AG04450 (cell line): ENCODE measurements around the gene ARHGAP9. TPM values are rescaled to one million over a fixed set of nuclear protein-coding genes. Genes with fewer than 3 reads are reported as not detected.

Experiments
- CTCF ChIA-PET: fragments of 300-600, 350-600 bp; formaldehyde crosslinking; extraction: SDS; loops from one replicate; lab custom pipeline; 2022; ENCODE audit warnings: antibody characterized with exemption, inconsistent platforms; lab: Charles Lee
- POLR2A ChIA-PET: fragments of 350-600 bp; formaldehyde crosslinking; extraction: SDS; loops from one replicate; lab custom pipeline; 2021; ENCODE audit warnings: antibody characterized with exemption, inconsistent platforms; lab: Yijun Ruan, JAX
- DNase-seq: peaks from one replicate; pipeline ENCODE4 v3.0.0-alpha.2; 2011; ENCODE audit warnings: low read depth, low spot score
- H3K27ac ChIP-seq: one replicate; pipeline ENCODE4 v1.5.1; 2012; ENCODE audit warnings: low read depth, low read length, control low read depth
- H3K27me3 ChIP-seq: one replicate; pipeline ENCODE4 v1.6.0; 2012; ENCODE audit warnings: low read length; ENCODE audit not compliant: control insufficient read depth, insufficient read depth
- H3K4me3 ChIP-seq: 2 replicates; pipeline ENCODE4 v1.5.1; 2011; ENCODE audit warnings: mild to moderate bottlenecking, low read depth, low read length, control low read depth
- H3K9me3 ChIP-seq: 2 replicates; pipeline ENCODE4 v1.5.1; 2012; ENCODE audit warnings: low read length; ENCODE audit not compliant: control insufficient read depth, insufficient read depth
- polyA plus RNA-seq: library from polyadenylated mRNA; depleted of rRNA; stranded (reverse); fragments of >200 nt; gene quantifications from 2 replicates; pipeline ENCODE4 v1.2.3, GENCODE V29; 2011
- TF ChIP-seq, protein P1 (sequence below): IDR thresholded peaks from 2 replicates; pipeline ENCODE4 v1.5.1; 2011; ENCODE audit warnings: low read depth, low read length, control low read depth, inconsistent platforms

ARHGAP9 gene
- polyA plus RNA-seq, 1 experiment = 1.2 TPM

- Histone ChIP-seq H3K27me3 (peaks cover 44% of the 10 kb centered on the region), H3K27ac (no peak overlapping the region), H3K9me3 (no peaks in the 10 kb centered on the region; the same call in 1 of the 2 replicates), H3K4me3 (peak overlapping the region; percentile 36)
- no peak for DNase-seq
- POLR2A ChIA-PET = no interaction called here
- TF ChIP-seq, protein P1, sequence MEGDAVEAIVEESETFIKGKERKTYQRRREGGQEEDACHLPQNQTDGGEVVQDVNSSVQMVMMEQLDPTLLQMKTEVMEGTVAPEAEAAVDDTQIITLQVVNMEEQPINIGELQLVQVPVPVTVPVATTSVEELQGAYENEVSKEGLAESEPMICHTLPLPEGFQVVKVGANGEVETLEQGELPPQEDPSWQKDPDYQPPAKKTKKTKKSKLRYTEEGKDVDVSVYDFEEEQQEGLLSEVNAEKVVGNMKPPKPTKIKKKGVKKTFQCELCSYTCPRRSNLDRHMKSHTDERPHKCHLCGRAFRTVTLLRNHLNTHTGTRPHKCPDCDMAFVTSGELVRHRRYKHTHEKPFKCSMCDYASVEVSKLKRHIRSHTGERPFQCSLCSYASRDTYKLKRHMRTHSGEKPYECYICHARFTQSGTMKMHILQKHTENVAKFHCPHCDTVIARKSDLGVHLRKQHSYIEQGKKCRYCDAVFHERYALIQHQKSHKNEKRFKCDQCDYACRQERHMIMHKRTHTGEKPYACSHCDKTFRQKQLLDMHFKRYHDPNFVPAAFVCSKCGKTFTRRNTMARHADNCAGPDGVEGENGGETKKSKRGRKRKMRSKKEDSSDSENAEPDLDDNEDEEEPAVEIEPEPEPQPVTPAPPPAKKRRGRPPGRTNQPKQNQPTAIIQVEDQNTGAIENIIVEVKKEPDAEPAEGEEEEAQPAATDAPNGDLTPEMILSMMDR = peak; percentile 25
- CTCF ChIA-PET = interaction anchor here (1.3 kb wide), 1 partner anchor 17 kb away, joined by 5 read pairs; the partner anchor contains the start of gene GLI1
Observed at GRCh38 chr12:57476162-57476992, 3.3 kb downstream of the ARHGAP9 start.

GRCh38 chr12:57475271-57476161 is 4.2 kb downstream of the ARHGAP9 start:
- CTCF ChIA-PET = interaction anchor here (0.6 to 2.7 kb wide), 3 partner anchors 13 to 42 kb away, joined by 6 to 14 read pairs (median 9); partner anchors contain the start of gene GLI1

DNA sequence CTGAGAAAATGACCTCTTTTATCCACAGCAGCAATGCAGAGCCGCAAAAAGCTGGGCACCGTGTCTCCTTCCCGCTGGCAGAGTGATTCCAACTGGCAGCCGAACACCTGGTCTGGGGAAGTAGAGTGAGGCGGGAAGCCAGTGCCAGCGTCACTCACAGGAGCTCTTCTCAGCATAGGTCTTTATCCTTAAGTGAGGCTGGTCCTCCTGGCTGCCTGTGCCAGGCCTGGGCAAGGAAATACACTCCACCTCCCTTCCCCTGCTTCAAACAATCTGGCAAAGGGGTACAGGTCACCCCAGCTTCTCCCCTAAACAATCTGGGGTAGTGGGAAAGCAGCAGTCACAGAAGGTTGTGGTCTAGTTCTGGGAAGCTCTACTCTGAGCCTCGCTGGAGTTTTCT is 4.8 kb downstream of the ARHGAP9 start:
- H3K9me3 ChIP-seq = no peaks in the 10 kb centered on the region; the same call in 1 of the 2 replicates
- TF ChIP-seq, protein P1 = no peak
- H3K4me3 ChIP-seq = no peak overlapping the region
- H3K27ac ChIP-seq = no peak overlapping the region
- DNase-seq = no peak
- ChIA-PET CTCF (interaction anchor here (1.9 to 2.7 kb wide), 2 partner anchors 12 to 16 kb away, joined by 9 to 14 read pairs; partner anchors contain the start of gene GLI1), POLR2A (interaction anchor here (0.9 kb wide), 1 partner anchor 45 kb away, joined by 4 read pairs; the partner anchor contains the start of gene DDIT3)
- peaks cover 42% of the 10 kb centered on the region for H3K27me3 ChIP-seq

More at GRCh38 chr12:57475271-57476161, 4.2 kb downstream of the ARHGAP9 start:
- H3K27me3 ChIP-seq = peaks cover 42% of the 10 kb centered on the region
- H3K4me3 ChIP-seq = peak overlapping the region; percentile 36
- no peaks in the 10 kb centered on the region; the same call in 1 of the 2 replicates for H3K9me3 ChIP-seq
- no peak for DNase-seq
- POLR2A ChIA-PET = interaction anchor here (0.6 to 0.9 kb wide), 2 partner anchors 44 to 363 kb away, joined by 4 to 5 read pairs; partner anchors contain the start of gene DDIT3
- TF ChIP-seq, protein P1 = no peak
- no peak overlapping the region for H3K27ac ChIP-seq

DNA sequence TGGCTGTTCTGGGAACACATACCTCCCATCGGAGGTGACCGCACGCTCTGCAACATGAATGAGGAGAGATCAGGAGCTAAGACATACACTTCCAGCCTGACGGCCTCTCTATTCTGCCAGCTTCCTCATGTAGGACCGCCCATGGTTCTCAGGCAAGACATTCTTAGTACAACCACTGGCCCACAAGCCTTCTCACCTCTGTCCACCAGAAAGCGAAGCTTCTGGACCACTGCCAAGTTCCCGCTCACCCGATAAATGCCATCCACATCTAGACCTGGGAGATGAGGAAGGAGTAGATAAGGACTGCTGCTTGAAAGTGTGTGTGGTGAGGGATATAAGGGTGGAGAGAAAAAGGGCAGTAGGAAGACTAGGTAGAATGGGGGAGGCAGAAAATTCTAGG is 5.2 kb downstream of the ARHGAP9 start:
- DNase-seq = no peak
- ChIA-PET POLR2A (no interaction called here), CTCF (interaction anchor here (1.9 to 2.7 kb wide), 2 partner anchors 11 to 15 kb away, joined by 9 to 14 read pairs; partner anchors contain the start of gene GLI1)
- TF ChIP-seq, protein P1 = no peak
- H3K27me3 ChIP-seq = peaks cover 42% of the 10 kb centered on the region
- H3K4me3 ChIP-seq = no peak overlapping the region
- H3K27ac ChIP-seq = no peak overlapping the region
- no peaks in the 10 kb centered on the region; the same call in 1 of the 2 replicates for H3K9me3 ChIP-seq
